ENCODE data around the gene VWA2.

Gene VWA2

DNA sequence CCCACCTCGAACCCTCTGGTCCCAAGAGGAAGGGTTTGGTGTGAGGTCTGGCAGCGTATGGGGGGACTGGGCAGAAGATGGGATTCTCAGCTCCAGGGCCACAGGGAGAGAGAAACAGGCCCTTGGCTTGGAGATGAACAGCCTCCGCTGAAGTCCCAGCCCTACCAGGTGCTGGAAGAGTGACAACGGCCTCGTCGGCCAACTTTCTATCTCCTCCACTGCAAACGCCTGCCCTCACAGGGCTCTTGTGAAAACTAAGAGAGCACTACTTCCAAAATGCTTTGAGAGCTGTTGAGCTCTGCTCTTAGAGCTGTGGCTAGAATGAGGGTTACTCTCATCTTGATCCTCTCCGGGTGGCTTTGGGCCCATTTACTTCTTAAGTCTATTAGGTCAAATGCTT is 101.8 kb downstream of the VWA2 start:
- no peak for DNase-seq (ENCODE audit: low read depth in 4 of 4, low spot score in 1 of 4)

Measured in stimulated activated CD4-positive, alpha-beta T cell treated with anti-CD3 and anti-CD28 coated beads, Interleukin-1b, Interleukin-23, amount 100 ng/mL, for 24 hours (primary cell).